DMS 273 (cell line): Measurements from ENCODE around the gene CRYGD.
A peak's percentile ranks its signal among the peaks of the same experiment; 100 is the strongest.
"Not testable (repeated sequence)": the region's sequence is repeated elsewhere in the genome, so short reads cannot be mapped to it uniquely, and the experiment has no call there.

Experiments used
- DNase-seq: peaks from one replicate; lab custom pipeline; 2025; ENCODE audit not compliant: unreplicated experiment; lab: John Stamatoyannopoulos, UW

CRYGD gene

DNA sequence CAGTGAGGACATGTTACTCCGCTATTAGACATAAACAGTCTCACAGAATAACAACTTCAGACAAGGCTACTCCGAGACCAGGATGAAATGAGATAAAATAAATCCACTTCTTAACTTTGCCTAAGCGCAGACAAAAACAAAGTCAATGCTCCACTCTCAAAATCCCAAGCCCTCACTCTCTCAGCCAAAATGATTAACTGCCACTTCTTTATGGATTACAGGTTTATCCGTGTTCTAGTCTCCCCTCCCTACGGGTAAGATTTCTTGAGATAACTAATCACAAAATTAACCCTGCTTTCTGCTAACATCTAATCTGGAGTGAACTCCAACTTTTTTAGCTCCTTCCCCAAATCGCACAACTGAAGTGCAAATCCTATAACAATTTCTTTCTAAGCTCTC, 6.4 kb upstream of the CRYGD start:
- no peak for DNase-seq

DNA sequence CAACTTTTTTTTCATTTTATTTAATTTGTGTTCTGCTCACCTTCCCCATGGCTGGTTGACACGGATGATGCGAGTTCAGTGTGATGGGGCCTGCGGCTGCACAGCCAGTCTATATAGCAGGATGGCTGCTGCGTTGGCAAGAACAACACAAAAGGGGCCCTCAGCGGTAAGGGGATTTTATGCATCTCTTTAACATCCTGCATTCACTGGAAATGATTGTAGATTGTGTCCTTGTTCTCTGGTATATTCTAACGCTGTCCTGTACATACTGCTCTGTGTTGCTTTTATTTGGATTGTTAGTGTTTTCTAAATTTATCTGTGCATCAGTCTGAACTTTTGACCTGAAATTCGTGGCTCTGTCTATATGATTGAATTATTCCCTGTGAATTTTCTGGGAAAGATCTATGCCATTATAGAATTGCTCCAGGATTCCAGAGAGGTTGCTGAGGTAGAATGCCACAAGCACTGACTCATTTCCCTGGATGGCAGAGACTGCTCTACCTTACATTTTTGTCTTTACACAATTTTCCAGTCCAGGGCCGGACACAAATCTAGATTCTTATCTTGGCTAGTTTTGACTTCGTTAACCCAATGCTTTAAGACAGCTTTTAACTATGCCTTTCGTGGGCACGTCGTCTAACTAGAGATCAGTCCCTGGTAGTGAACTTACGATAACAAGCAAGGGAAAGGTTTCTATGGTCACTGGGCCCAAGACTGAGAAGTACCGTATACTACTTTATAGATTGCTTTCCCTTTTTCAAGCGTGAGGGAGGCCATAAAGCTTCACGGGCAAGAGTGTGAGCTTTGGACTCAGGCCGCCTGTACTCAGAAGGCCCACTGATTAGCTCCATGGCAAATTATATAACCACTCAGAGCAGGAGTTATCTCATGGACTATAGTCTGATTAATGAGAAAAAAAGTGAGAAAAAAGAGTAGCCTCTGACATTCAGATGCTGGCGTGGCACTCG, 5.7 kb upstream of the CRYGD start, which contains the start of gene CRYGC:
Gene CRYGC (minus strand): TSS at position 85 of the 968 bp plus-strand sequence. CDS start 36 bp downstream, at position 49.
- DNase-seq = no peak

DNA sequence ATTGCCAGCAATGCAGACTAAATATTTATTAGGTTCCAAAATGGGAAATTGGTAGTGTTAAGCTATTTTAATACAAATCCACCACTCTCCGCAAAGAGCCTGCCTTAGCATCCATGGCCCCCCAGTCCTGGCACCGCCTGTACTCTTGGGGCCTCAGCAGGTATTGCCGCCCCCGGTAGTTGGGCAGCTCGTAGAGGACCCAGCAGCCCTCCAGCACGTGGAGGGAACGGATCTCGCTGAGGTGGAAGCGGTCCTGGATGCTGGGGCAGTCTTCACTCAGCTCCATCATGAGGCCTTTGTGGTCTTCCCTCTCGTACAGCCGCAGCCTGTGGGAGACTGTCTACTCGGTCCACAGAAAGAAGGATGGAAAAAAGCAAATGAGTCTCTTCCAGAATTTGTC, 3.8 kb upstream of the CRYGD start:
- no peak for DNase-seq

DNA sequence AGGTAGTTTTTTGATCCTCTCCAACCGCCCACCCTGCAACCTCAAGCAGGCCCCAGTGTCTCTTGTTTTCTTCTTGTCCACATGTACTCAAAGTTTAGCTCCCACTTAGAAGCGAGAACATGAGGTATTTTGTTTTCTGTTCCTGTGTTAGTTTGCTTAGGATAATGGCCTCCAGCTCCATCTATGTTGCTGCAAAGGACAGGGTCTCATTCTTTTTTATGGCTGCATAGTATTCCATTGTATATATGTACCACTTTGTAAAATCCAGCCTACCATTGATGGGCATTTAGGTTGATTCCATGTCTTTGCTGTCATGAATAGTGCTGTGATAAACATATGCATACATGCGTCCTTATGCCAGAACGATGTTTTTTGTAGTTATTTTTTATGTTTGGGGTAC, 2.8 kb upstream of the CRYGD start:
- no peak for DNase-seq

DNA sequence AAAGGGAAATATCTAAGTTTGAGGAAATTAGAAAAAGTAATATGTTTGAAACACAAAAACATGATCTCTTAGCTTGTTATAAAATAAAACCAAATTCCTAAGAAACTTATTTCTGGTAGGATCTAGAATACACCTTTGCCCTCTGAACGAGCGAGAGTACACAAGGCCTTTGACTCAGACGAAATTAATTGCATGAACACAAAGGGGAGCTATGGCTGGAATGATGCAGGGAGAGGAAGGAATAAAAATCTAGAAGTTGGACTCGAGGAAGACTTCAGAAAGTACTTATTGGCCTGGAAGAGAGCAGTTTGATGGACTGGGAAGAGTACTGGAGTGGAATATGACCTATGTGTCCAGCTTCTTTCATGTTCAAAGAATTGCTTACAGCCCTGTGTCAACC, 927 bp upstream of the CRYGD start:
- no peak for DNase-seq

DNA sequence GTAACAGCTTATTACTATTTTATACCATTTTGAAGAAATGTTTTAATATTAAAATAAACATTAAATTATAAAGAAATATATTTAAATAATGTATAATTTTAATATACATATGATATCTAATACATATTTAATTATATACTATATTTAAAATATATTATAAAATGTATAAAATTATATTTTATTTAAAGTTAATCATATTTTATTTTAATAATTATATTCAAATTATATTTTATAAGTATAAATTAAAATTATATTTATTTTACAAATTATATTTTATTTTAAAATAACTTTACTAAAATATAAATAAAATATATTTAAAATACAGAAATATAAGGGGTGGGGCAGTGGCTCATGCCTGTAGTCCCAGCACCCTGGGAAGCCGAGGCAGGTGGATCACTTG, 2.1 kb downstream of the CRYGD start:
- no peak for DNase-seq

DNA sequence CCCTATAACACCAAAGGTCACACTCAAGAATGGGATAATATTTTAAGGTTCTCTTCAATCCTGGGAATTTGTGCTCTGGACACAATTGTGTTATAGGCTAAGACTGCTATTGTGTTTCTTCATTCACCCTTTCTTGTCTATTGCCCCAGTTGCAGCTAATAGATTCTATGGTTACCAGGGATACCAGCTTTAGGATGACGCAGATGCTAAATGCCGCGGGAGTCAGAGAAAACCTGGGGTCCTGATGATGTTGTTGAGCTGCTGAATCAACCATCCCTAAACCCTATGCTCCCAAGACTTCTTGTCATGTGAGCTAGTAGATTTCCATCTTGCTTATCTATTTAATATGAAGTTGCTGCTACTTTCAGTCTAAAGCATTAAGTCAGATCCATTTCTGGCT, 5.4 kb downstream of the CRYGD start:
- no peak for DNase-seq

DNA sequence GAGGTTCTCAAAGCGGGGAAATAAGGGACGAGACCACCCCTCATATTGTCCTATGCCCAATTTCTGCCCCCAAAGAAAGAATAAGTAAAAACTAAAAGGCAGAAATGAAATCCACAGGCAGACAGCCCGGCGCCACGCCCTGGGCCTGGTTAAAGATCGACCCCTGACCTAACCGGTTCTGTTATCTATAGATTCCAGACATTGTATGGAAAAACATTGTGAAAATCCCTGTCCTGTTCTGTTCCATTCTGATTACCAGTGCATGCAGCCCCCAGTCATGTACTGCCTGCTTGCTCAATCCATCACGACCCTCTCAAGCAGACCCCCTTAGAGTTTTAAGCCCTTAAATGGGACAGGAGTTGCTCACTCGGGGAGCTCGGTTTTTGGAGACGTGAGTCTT, 6.9 kb downstream of the CRYGD start:
- DNase-seq = not testable (repeated sequence)

DNA sequence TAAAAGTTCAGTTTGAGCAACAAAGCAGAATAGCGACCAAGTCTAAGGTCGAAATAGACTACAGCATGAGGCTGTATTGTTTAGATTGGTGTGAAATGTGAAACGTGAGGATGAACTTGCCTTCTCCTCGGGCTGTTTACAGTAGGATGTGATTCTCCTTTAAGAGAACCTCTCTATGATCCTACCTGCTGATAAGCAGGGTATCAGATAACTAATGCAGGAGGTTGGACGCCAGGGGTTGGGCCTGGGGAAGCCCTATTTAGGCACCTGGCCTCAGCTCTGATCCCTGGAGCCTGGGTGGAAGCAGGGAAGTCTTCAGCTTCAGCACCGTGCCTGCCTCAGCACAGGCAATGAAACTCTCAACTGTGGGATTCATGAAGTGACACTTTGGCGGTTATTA, 11.4 kb downstream of the CRYGD start:
- DNase-seq = no peak

DNA sequence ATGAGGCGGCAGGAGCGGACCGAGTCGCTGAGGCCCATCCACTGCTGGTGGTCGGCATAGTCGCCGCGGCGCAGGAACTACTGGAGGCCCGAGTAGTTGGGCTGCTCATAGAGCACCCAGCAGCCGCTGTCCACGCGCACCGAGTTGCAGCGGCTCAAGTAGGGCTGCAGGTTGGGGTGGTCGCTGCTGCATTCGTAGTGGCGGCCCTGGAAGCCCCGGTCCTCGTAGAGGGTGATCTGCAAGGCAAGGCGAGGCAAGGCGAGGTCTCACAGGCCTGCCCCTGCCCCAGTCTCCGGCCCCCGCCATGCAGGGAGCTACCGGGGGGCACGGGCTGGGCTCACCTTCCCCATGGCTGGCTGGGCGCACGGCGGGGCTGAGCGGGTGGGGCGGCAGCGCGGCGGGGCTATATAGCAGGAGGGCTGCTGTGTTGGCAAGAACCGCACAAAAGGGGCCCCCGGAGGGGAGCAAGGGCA, 12.0 kb downstream of the CRYGD start:
- not testable (repeated sequence) for DNase-seq

DNA sequence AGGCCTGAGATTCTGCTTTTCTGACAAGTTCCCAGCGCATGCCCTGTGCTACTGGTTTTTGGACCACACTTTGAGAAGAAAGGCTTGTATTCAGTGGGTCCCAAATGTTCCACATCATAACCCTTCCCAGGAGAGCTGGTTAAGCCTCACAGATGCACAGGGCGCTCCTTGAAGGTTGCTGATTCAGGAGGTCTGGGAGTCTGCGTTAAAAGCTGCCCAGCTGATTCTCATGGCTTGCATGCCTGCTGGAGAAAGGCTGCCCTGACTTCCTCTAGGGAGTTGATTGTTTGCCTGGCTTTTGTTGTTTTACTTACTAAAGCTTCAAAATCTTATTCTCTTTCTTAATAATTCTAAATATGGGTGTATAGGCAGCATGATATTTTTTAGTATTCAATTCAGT, 20.7 kb downstream of the CRYGD start:
- no peak for DNase-seq

DNA sequence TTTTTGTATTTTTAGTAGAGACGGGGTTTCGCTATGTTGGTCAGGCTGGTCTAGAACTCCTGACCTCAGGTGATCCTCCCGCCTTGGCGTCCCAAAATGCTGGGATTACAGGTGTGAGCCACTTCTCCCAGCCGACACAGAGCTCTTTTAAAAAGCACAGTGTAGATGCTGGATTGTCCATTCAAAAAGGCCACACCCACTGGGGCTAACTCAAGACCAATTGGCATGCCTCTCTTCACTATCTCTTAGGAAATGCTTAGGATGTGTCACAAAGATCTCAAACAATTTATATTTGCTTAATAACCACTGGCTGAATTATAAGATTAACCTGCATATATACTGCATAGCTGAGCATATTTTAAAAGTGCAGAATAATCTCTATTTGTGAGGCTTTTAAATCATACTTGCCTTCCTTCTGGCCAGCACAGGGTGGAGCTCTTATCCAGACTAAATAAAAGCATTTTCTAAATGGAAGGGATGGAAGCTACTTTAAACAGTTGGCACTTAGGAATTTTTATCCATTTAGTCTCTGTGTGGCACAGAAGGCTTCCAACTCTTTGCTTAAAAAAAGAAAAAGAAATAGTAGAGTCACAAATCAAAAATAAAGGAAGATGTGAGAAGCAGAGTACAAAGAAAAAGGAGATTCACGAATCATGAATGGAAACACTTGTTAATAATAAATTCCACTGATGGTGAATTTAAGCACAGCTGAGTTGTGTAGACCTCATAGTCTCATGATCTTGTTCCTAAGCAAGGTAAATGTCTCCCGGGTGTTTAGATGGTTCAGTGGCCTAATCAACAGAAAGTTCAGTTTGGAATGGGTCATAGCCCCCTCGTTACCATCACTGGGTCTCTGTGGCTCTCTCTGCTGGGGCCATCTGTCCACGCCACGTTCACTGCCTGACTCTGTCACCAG, 22.4 kb downstream of the CRYGD start:
- DNase-seq = peak; percentile 62

DNA sequence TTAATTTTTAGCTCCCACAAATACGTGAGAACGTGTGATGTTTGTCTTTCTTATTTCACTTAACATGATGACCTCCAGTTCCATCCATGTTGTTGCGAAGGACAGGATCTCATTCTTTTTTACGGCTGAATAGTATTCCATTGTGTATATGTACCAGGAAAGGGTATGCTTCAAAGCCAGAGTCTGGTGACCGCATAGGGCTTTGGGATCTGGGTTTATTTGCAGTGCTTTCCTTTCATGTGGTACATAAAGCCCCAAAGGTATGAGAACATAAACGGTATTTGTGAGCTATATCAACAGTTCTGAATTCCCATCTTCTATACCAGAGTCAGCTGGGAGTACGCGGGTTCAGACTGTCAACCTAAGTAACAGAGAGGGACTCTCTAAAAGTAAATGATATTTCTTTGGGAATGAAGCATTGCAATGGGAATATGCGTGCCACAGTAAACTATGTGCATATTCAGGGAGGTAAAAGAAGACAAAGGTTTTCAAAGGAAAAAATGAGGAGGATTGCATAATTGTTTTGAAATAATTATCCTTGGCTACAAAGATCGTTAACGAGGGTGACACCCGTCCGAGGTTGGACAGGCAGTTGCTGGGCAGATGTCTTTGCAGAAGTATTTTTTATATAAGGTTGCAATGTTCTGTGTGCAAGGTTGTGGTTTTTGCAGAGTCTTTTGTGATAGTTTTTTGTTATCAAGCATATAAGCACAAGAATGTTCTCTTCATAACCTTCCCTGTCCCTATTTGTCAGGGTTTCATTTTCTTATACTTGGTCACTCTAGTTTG, 24.4 kb downstream of the CRYGD start:
- no peak for DNase-seq

DNA sequence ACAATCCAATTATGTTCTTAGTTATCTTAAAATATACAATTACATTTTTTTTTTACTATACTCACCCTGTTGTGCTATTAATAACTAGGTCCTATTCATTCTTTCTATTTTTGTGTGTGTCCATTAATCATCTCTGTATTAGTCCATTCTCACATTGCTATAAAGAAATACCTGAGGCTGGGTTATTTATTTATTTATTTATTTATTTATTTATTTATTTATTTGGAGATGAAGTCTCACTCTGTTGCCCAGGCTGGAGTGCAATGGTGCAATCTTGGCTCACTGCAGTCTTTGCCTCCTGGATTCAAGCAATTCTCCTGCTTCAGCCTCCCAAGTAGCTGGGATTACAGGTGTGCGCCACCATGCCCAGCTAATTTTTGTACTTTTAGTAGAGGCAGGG, 25.6 kb downstream of the CRYGD start:
- DNase-seq = not testable (repeated sequence)

DNA sequence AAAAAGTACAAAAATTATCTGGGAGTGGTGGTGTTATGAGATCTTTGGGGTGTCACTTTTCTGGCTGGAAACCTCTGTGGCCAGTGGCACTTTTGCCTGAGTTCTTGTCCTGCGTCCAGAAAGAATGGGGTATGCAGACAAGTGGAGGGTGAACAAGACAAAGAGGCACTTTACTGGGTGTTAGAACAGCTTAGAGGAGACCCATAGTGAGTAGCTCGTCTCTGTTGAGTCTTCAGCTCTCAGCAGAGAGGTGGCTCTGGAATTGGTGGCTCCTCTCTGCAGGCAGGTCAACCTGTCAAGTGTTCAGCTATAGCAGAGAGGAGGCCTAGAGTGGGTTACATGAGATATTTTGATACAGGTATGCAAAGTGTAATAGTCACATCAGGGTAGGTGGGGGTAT, 26.1 kb downstream of the CRYGD start:
- DNase-seq = no peak

DNA sequence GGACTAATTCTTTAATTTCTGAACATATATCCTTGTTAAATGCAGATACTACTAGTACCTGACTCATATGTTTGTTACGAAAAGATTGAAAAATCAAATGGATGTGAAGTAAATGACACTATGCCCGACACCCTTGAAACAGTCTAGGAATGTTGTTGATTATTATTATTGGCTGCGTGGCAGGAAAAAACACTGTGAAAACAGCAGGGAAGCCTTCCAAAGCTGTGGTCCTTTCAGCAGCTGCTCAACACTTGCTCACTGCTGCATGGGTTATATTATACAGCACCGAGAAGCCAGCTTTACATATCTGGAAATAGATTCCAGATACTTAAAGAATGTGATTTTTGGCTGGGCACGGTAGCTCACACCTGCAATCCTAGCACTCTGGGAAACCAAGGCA, 26.5 kb downstream of the CRYGD start:
- DNase-seq = no peak

DNA sequence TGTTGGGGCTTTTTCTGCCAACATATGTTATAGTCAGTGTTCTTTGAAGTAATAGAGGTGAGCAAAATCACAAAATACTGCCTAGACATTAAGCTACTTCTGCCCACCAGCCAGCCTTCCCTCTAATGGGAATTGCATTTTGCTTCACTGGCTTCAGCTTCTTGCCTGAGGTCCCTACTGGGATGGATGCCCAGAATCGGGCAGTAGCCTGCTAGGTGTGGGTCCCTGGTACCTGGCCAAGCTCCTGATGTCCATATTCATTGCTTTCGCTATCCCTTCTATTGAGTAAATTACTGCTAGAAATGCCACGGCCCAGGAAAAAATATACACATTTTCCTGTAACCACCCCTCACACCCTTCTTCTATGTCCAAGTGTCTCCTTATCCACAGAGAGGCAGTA, 27.0 kb downstream of the CRYGD start:
- DNase-seq = no peak

DNA sequence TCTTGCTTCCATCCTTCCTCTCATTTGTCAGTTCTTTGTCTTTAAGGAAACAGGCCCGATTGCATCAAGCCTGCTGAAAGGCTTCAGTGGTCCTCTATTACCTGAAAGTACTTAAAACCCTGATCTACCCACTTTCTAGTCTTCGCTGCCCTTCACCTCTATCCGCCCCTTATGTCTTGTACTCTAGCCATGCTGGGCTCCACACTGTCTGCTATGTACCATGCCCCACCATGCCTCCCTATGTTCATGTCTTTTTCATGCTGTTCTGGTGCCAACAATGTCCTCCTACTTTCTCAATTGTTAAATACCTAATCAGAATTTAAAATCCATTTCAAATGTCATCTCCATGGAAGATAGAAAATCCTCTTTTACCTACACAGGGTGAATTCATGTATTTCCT, 28.2 kb downstream of the CRYGD start:
- no peak for DNase-seq

DNA sequence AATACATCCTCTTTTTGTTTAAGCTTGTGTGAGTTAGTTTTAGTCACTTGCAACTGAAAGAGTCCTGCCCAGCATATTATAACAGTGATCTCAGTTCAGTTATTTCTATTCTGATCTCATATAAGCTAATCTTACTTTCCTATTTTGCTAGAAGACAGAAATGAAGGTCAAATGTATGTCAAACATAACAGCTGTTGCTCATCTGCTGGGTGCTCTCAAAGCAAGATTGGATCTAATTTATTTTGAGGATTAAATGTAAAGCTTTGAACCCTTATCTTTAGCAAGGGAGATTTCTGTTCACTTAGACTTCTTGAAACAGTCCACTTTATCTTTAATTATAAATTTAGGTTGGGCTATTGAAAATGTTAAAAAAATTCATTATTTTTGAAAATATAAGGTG, 31.2 kb downstream of the CRYGD start:
- DNase-seq = no peak

DNA sequence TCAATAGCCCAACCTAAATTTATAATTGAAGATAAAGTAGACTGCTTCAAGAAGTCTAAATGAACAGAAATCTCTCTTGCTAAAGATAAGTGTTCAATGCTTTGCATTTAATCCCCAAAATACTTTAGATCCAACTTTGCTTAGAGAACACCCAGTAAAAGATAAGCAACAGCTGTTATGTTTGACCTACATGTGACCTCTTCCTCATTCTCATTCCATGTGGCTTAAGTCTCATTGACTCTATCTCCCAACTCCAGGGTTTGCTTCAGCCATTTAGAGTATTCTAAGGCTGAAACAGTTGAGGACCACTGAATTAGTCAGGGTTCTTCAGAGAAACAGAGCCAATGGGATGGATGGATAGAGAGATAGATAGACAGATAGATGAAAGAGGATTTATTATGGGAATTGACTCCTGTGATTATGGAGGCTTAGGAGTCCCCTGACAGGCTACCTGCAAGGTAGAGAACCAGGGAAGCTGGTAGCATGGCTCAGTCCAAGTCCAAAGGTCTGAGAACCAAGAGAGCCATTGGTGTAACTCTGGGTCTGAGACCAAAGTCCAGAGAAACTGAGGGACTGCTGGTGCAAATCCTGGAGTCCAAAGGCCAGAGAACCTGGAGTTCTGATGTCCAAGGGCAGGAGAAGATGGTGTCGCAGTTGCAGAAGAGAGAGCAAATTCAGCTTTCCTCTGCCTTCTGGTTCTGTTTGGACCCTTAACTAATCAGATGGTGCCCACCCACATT, 32.1 kb downstream of the CRYGD start:
- DNase-seq = peak; percentile 55
